ENCODE data around the gene IL3. TPM values are rescaled to one million over a fixed set of nuclear protein-coding genes. Genes with fewer than 3 reads are reported as not detected.

The IL3 gene
- total RNA-seq, 1 donor from 2014 or later, result not detected

GRCh38 chr5:132082329-132083023 is 22.0 kb downstream of the IL3 start:
- DNase-seq (ENCODE audit: missing footprints) (no peak), ATAC-seq (no peak)
- intact Hi-C loops (cut with DNase I), result no loop called here

- DNase-seq (ENCODE audit: missing footprints) (no peak), ATAC-seq (no peak)
- intact Hi-C loops (cut with DNase I), result no loop called here
These were observed 22.7 kb downstream of the IL3 start for GRCh38 chr5:132083071-132083678.

- intact Hi-C loops (cut with DNase I), result no loop called here
- ATAC-seq (no peak), DNase-seq (ENCODE audit: missing footprints) (no peak)
These were observed 25.2 kb downstream of the IL3 start for GRCh38 chr5:132085686-132086085.

GRCh38 chr5:132086277-132086794 is 25.9 kb downstream of the IL3 start:
- peak; percentile 79 for ATAC-seq
- intact Hi-C loops (cut with DNase I), result no loop called here
- peak; percentile 87 for DNase-seq (ENCODE audit: missing footprints)

- intact Hi-C loops (cut with DNase I), result no loop called here
- peak; percentile 6 for ATAC-seq
- DNase-seq (ENCODE audit: missing footprints), result no peak
These were observed 26.7 kb downstream of the IL3 start for GRCh38 chr5:132087176-132087575.

GRCh38 chr5:132087661-132088060 is 27.2 kb downstream of the IL3 start:
- intact Hi-C loops (cut with DNase I), result no loop called here
- ATAC-seq (no peak), DNase-seq (ENCODE audit: missing footprints) (no peak)

- no peak for ATAC-seq
- DNase-seq (ENCODE audit: missing footprints), result no peak
- intact Hi-C loops (cut with DNase I), result no loop called here
These were observed 28.9 kb downstream of the IL3 start for GRCh38 chr5:132089363-132089762.

GRCh38 chr5:132090107-132090506 is 29.7 kb downstream of the IL3 start:
- DNase-seq (ENCODE audit: missing footprints) (no peak), ATAC-seq (no peak)
- intact Hi-C loops (cut with DNase I), result no loop called here

- ATAC-seq, result no peak
- no peak for DNase-seq (ENCODE audit: missing footprints)
- intact Hi-C loops (cut with DNase I), result no loop called here
These were observed 32.8 kb downstream of the IL3 start for GRCh38 chr5:132093271-132093670.

GRCh38 chr5:132094393-132095076 is 34.1 kb downstream of the IL3 start:
- DNase-seq (ENCODE audit: missing footprints), result no peak
- intact Hi-C loops (cut with DNase I), result no loop called here
- no peak for ATAC-seq

GRCh38 chr5:132095077-132095410 is 34.6 kb downstream of the IL3 start:
- intact Hi-C loops (cut with DNase I), result no loop called here
- DNase-seq (ENCODE audit: missing footprints) (no peak), ATAC-seq (no peak)

- DNase-seq (ENCODE audit: missing footprints), result no peak
- peak; percentile 77 for ATAC-seq
- intact Hi-C loops (cut with DNase I), result no loop called here
These were observed 35.0 kb downstream of the IL3 start for GRCh38 chr5:132095424-132095972.

GRCh38 chr5:132096904-132097303 is 36.4 kb downstream of the IL3 start:
- DNase-seq (ENCODE audit: missing footprints), result no peak
- no peak for ATAC-seq
- intact Hi-C loops (cut with DNase I), result no loop called here

- ATAC-seq (no peak), DNase-seq (ENCODE audit: missing footprints) (no peak)
- intact Hi-C loops (cut with DNase I), result no loop called here
These were observed 37.7 kb downstream of the IL3 start for GRCh38 chr5:132098151-132098594.

- no peak for DNase-seq (ENCODE audit: missing footprints)
- no peak for ATAC-seq
- intact Hi-C loops (cut with DNase I), result no loop called here
These were observed 38.2 kb downstream of the IL3 start for GRCh38 chr5:132098621-132099020.

GRCh38 chr5:132099076-132099748 is 38.8 kb downstream of the IL3 start:
- ATAC-seq, result no peak
- DNase-seq (ENCODE audit: missing footprints), result no peak
- intact Hi-C loops (cut with DNase I), result no loop called here

GRCh38 chr5:132099905-132100304 is 39.5 kb downstream of the IL3 start:
- ATAC-seq (no peak), DNase-seq (ENCODE audit: missing footprints) (no peak)
- intact Hi-C loops (cut with DNase I), result no loop called here

- intact Hi-C loops (cut with DNase I), result no loop called here
- no peak for ATAC-seq
- no peak for DNase-seq (ENCODE audit: missing footprints)
These were observed 40.3 kb downstream of the IL3 start for GRCh38 chr5:132100672-132101261.

- ATAC-seq (no peak), DNase-seq (ENCODE audit: missing footprints) (no peak)
- intact Hi-C loops (cut with DNase I), result no loop called here
These were observed 41.0 kb downstream of the IL3 start for GRCh38 chr5:132101385-132101880.
